Measurements from ENCODE around the gene PRPH2. TPM values are rescaled to one million over a fixed set of nuclear protein-coding genes. Genes with fewer than 3 reads are reported as not detected.

PRPH2 gene
- total RNA-seq (2014; rRNA removed; shearing (Covaris generic)): not detected in 2 replicates

GRCh38 chr6:42722497-42722896, at the start of gene PRPH2:
Gene PRPH2 (minus strand): TSS chr6:42722597. CDS start chr6:42722334, 263 bp downstream.
- no peak for DNase-seq (ENCODE audit: low spot score)

GRCh38 chr6:42771741-42772100, 49.3 kb upstream of the PRPH2 start:
- no peak for DNase-seq (ENCODE audit: low spot score)

- DNase-seq (ENCODE audit: low spot score): no peak
Observed at GRCh38 chr6:42769836-42770235, 47.4 kb upstream of the PRPH2 start.

GRCh38 chr6:42769051-42769450, 46.7 kb upstream of the PRPH2 start:
- no peak for DNase-seq (ENCODE audit: low spot score)

GRCh38 chr6:42766163-42766670, 43.8 kb upstream of the PRPH2 start:
- peak; percentile 58 for DNase-seq (ENCODE audit: low spot score)

GRCh38 chr6:42764911-42765648, 42.7 kb upstream of the PRPH2 start:
- DNase-seq (ENCODE audit: low spot score): no peak

- DNase-seq (ENCODE audit: low spot score): no peak
Observed at GRCh38 chr6:42762950-42763349, 40.6 kb upstream of the PRPH2 start.

GRCh38 chr6:42762426-42762859, 40.0 kb upstream of the PRPH2 start:
- DNase-seq (ENCODE audit: low spot score): no peak

- DNase-seq (ENCODE audit: low spot score): no peak
Observed at GRCh38 chr6:42761287-42762067, 39.1 kb upstream of the PRPH2 start.

- DNase-seq (ENCODE audit: low spot score): no peak
Observed at GRCh38 chr6:42758756-42759430, 36.5 kb upstream of the PRPH2 start.

GRCh38 chr6:42756722-42757121, 34.3 kb upstream of the PRPH2 start:
- DNase-seq (ENCODE audit: low spot score): no peak

- DNase-seq (ENCODE audit: low spot score): no peak
Observed at GRCh38 chr6:42754759-42755158, 32.4 kb upstream of the PRPH2 start.

GRCh38 chr6:42751055-42751454, 28.7 kb upstream of the PRPH2 start:
- no peak for DNase-seq (ENCODE audit: low spot score)

- no peak for DNase-seq (ENCODE audit: low spot score)
Observed at GRCh38 chr6:42748203-42748898, 26.0 kb upstream of the PRPH2 start.

GRCh38 chr6:42746463-42747391, 24.3 kb upstream of the PRPH2 start:
- DNase-seq (ENCODE audit: low spot score): peak; percentile 95

- peak; percentile 99 for DNase-seq (ENCODE audit: low spot score)
Observed at GRCh38 chr6:42745640-42746462, 23.5 kb upstream of the PRPH2 start, which contains the start of gene TBCC. Gene TBCC (minus strand): TSS chr6:42746103. CDS start chr6:42746073, 30 bp downstream.

GRCh38 chr6:42745083-42745639, 22.8 kb upstream of the PRPH2 start:
- DNase-seq (ENCODE audit: low spot score): no peak

- DNase-seq (ENCODE audit: low spot score): no peak
Observed at GRCh38 chr6:42744351-42744893, 22.0 kb upstream of the PRPH2 start.
